ENCODE data around the gene KDF1. TPM values are rescaled to one million over a fixed set of nuclear protein-coding genes. Genes with fewer than 3 reads are reported as not detected.

The KDF1 gene
- polyA plus RNA-seq, 1 of the 3 experiments (the other 2 are of a cell fraction): not detected

DNA sequence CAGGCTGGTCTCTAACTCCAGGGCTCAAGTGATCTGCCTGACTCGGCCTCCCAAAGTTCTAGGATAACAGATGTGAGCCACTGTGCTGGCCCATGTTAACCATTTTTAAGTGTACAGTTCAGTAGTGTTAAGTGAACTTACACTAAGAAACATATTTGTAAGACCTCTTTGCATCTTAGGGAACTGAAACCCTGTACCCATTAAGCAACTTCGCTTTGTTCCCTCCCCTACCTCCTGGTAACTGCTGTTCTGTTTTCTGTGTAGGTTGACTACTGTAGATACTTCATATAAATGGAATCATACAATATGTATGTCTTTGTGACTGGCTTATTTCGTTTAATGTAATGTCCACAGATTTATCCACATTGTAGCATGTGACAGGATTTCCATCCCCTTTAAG lies 27.7 kb downstream of the KDF1 start:
- H3K4me1 ChIP-seq (ENCODE audit: control insufficient read depth in 1 of 2, insufficient read depth in 2 of 2, low read depth in 1 of 2, low read length in 1 of 2): no peaks in the 10 kb centered on the region
- ChIA-PET POLR2A (no interaction called here), CTCF (no interaction called here)
- no peaks in the 10 kb centered on the region for H3K27me3 ChIP-seq (ENCODE audit: insufficient read depth)
- H3K4me3 ChIP-seq (ENCODE audit: low read depth in 2 of 2, low read length in 1 of 2): no peak overlapping the region
- no peak for DNase-seq
- H3F3A ChIP-seq (replicated peaks; ENCODE audit: insufficient read depth): peaks cover 9% of the 10 kb centered on the region
- H3K4me2 ChIP-seq: no peak overlapping the region
- H3K79me2 ChIP-seq (ENCODE audit: insufficient read depth): peaks cover 95% of the 10 kb centered on the region
- no peaks in the 10 kb centered on the region for H4K20me1 ChIP-seq (ENCODE audit: insufficient read depth)
- peaks cover 14 to 34% of the 10 kb centered on the region in 2 experiments for H3K36me3 ChIP-seq (replicated peaks in 1 of 2; ENCODE audit: control insufficient read depth in 1 of 2, insufficient read depth in 2 of 2, low read length in 1 of 2)
- no peak overlapping the region for H3K9ac ChIP-seq
- no peak overlapping the region for H2AFZ ChIP-seq (ENCODE audit: low read depth)
- TF ChIP-seq ELF1 (IDR thresholded peaks at IDR 0.05) (no peak), FOSL2 (IDR thresholded peaks at IDR 0.05; ENCODE audit: borderline replicate concordance, low read depth) (no peak), GABPA (IDR thresholded peaks at IDR 0.05; ENCODE audit: low read depth) (no peak), EP300 (IDR thresholded peaks at IDR 0.05; ENCODE audit: borderline replicate concordance in 1 of 2, low read depth in 1 of 2, low read length in 1 of 2) (no peak), RFX5 (IDR thresholded peaks at IDR 0.05; ENCODE audit: low read length) (no peak), TAF1 (IDR thresholded peaks at IDR 0.05; ENCODE audit: borderline replicate concordance, low read depth, low read length) (no peak), TEAD4 (IDR thresholded peaks at IDR 0.05; ENCODE audit: borderline replicate concordance, insufficient read depth) (no peak), MEF2A (IDR thresholded peaks at IDR 0.05; ENCODE audit: borderline replicate concordance, low read depth) (no peak), GATA2 (CRISPR knock-in tag; IDR thresholded peaks at IDR 0.05) (no peak), NFIC (IDR thresholded peaks at IDR 0.05; ENCODE audit: borderline replicate concordance) (no peak), EZH2phosphoT487 (IDR thresholded peaks at IDR 0.05; ENCODE audit: borderline replicate concordance, low read depth) (no peak)
- TF ChIP-seq, protein P1, sequence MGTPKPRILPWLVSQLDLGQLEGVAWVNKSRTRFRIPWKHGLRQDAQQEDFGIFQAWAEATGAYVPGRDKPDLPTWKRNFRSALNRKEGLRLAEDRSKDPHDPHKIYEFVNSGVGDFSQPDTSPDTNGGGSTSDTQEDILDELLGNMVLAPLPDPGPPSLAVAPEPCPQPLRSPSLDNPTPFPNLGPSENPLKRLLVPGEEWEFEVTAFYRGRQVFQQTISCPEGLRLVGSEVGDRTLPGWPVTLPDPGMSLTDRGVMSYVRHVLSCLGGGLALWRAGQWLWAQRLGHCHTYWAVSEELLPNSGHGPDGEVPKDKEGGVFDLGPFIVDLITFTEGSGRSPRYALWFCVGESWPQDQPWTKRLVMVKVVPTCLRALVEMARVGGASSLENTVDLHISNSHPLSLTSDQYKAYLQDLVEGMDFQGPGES (IDR thresholded peaks at IDR 0.05; ENCODE audit: low read depth, low read length): no peak
- TF ChIP-seq, protein P2, sequence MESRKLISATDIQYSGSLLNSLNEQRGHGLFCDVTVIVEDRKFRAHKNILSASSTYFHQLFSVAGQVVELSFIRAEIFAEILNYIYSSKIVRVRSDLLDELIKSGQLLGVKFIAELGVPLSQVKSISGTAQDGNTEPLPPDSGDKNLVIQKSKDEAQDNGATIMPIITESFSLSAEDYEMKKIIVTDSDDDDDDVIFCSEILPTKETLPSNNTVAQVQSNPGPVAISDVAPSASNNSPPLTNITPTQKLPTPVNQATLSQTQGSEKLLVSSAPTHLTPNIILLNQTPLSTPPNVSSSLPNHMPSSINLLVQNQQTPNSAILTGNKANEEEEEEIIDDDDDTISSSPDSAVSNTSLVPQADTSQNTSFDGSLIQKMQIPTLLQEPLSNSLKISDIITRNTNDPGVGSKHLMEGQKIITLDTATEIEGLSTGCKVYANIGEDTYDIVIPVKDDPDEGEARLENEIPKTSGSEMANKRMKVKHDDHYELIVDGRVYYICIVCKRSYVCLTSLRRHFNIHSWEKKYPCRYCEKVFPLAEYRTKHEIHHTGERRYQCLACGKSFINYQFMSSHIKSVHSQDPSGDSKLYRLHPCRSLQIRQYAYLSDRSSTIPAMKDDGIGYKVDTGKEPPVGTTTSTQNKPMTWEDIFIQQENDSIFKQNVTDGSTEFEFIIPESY (IDR thresholded peaks at IDR 0.05; ENCODE audit: borderline replicate concordance, low read depth): no peak
- TF ChIP-seq, protein P3, sequence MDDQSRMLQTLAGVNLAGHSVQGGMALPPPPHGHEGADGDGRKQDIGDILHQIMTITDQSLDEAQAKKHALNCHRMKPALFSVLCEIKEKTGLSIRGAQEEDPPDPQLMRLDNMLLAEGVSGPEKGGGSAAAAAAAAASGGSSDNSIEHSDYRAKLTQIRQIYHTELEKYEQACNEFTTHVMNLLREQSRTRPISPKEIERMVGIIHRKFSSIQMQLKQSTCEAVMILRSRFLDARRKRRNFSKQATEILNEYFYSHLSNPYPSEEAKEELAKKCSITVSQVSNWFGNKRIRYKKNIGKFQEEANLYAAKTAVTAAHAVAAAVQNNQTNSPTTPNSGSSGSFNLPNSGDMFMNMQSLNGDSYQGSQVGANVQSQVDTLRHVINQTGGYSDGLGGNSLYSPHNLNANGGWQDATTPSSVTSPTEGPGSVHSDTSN (IDR thresholded peaks at IDR 0.05): no peak
- TF ChIP-seq, protein P4, sequence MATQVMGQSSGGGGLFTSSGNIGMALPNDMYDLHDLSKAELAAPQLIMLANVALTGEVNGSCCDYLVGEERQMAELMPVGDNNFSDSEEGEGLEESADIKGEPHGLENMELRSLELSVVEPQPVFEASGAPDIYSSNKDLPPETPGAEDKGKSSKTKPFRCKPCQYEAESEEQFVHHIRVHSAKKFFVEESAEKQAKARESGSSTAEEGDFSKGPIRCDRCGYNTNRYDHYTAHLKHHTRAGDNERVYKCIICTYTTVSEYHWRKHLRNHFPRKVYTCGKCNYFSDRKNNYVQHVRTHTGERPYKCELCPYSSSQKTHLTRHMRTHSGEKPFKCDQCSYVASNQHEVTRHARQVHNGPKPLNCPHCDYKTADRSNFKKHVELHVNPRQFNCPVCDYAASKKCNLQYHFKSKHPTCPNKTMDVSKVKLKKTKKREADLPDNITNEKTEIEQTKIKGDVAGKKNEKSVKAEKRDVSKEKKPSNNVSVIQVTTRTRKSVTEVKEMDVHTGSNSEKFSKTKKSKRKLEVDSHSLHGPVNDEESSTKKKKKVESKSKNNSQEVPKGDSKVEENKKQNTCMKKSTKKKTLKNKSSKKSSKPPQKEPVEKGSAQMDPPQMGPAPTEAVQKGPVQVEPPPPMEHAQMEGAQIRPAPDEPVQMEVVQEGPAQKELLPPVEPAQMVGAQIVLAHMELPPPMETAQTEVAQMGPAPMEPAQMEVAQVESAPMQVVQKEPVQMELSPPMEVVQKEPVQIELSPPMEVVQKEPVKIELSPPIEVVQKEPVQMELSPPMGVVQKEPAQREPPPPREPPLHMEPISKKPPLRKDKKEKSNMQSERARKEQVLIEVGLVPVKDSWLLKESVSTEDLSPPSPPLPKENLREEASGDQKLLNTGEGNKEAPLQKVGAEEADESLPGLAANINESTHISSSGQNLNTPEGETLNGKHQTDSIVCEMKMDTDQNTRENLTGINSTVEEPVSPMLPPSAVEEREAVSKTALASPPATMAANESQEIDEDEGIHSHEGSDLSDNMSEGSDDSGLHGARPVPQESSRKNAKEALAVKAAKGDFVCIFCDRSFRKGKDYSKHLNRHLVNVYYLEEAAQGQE (IDR thresholded peaks at IDR 0.05; ENCODE audit: low read depth, low read length): no peak
- TF ChIP-seq, protein P5, sequence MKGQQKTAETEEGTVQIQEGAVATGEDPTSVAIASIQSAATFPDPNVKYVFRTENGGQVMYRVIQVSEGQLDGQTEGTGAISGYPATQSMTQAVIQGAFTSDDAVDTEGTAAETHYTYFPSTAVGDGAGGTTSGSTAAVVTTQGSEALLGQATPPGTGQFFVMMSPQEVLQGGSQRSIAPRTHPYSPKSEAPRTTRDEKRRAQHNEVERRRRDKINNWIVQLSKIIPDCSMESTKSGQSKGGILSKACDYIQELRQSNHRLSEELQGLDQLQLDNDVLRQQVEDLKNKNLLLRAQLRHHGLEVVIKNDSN (IDR thresholded peaks at IDR 0.05; ENCODE audit: borderline replicate concordance, low read depth): no peak
- no peaks in the 10 kb centered on the region for H3K9me2 ChIP-seq
- H3K27ac ChIP-seq (ENCODE audit: low read depth in 2 of 2, low read length in 1 of 2): no peak overlapping the region
- 92% methylated on average over 3 of the region's 3 CpGs for WGBS (ENCODE audit: low lambda C conversion rate)
- no peaks in the 10 kb centered on the region for H3K9me3 ChIP-seq
